ENCODE data around the gene ADPRHL1.
"Not testable (repeated sequence)": the region's sequence is repeated elsewhere in the genome, so short reads cannot be mapped to it uniquely, and the experiment has no call there.

The ADPRHL1 gene

GRCh38 chr13:113479179-113479578, 25.9 kb upstream of the ADPRHL1 start:
- DNase-seq (ENCODE audit: low read depth, low spot score) = no peak

DNA sequence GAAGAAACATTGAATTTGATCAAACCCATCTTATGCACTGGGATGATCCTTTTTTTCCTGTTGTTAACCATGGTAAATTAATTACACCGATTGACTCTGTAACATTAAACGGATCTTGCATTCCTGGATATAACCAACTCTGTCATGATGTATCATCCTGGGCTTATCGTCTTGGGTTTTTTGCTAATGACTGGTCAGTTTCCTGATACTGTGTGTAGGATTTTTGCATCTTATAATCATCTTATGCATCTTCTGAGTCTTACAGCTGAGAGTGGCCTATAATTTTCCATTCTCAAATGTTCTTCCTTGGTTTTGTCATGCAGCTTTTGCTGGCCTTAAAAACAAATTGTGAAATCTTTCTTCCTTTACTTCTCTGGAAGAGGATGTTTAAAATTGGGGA, 24.4 kb upstream of the ADPRHL1 start:
- no peak for DNase-seq (ENCODE audit: low read depth, low spot score)

DNA sequence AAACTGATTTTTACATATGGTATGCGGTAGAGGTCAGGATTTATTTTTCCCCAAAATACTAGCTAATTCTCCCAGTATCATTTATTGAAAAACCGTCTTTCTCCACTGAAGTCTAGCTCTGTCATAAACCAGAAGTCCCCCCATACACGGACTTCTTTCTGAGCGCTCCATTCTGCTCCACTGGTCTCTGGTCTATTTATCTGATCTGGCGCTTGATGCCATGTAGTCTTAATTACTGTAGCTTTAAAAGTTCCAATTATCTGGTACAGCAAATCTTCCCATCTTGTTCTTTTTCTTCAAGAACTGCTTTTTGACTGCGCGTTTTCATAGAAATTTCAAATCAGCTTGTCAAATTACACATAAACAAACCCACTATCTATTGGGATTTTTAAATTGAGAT, 23.5 kb upstream of the ADPRHL1 start:
- no peak for DNase-seq (ENCODE audit: low read depth, low spot score)

DNA sequence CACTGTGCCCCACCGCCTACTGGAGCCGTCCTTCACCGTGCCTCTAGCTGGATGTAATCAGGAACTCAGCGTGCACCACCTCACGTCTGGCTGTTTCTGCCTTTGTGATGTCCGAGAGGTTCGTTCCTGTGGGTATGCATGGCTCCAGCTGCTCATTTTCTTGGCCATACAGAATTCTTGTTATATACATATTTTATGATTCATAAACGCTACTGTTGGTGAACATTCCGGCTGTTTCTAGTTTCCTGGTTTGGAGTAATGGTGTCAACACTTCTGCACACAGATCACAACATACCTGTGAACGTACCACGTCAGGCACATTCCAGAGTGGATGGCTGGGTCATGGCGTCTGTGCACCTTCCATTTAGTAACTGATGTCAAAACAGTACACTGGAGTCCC, 22.6 kb upstream of the ADPRHL1 start:
- no peak for DNase-seq (ENCODE audit: low read depth, low spot score)

DNA sequence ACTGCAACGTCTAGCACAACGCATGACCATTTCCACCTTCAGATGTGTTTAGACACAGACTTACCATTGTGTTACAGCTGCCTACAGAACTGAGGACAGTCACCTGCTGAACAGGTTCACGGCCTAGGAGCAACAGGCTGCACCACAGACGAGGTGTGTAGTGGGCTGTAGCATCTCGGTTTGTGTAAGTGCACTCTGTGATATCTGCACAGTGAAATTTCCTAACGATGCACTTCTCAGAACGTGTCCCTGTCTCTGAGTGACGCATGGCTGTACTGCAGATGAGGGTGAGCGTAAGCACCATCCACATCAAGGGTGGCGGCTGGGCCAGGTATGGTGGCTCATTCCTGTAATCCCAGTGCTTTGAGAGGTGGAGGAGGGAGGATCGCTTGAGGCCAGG, 22.0 kb upstream of the ADPRHL1 start:
- no peak for DNase-seq (ENCODE audit: low read depth, low spot score)

DNA sequence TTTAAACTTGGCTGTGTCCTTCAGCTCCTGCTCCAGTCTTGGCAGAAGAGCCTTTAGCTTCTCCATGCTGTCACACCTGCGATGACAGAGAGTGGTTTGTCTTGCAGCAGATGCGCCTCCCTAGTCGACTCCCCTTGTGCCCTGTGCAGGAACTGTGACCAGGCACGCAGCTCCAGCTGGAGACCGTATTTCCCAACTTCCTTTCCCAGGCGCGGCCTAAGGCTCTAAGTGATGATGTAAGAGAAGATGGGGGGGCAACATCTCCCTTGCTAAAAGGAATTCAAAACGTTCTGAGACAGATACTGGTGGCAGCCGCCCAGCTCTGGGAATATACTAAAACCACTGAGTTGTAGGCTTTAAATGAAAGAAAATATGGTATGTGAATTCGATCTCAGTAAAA, 20.9 kb upstream of the ADPRHL1 start:
- no peak for DNase-seq (ENCODE audit: low read depth, low spot score)

DNA sequence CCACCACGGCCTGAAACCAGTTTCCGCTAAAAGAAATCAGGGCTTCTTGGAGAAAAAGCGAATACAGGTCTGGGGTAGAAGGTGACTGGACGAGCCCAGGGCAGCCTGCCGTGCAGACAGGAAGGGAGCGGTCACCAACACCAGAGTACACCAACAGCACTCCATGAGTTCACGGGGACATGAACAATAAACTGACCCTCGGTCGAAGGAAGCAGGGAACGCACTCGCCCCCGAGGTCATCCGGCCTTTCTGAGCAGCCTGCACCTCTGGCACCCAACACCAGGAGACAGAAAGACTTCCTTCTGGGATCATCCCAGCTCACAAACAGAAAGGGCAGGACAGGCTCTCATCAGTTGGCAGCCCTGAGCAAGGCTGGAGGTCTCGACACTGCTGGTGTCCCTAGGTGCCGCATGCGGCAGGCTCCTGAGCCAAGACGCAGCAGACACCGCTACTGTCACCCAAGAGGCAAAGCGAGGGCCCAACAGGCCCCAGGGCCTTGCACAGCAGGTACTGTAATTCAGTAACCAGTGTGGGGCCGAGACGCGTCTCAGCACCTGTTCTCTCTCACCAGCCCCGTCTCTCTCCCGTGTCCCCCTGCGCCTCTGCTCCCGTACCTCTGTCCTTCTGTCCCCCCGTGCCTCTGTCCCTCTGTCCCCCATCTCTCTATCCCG, 19.2 kb upstream of the ADPRHL1 start:
- DNase-seq (ENCODE audit: low read depth, low spot score) = no peak

DNA sequence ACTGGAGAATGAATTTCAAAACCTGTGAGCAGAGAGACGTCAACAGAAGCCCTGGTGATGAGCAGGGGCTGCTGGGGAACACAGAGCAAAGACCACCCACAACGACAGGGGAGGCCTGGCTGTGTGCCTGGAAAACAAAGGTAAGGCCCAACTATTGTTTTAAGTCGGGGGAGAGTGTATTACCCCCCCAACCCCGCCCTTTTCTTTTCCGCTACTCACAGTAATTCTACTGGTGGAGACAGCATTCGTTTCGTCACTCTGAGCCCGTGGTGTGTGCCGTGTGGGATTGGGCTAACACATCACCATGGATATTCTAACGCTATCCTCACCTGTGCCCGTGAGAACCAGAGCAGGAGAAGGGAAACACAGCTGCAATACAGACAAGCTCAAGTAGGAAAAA, 18.6 kb upstream of the ADPRHL1 start:
- DNase-seq (ENCODE audit: low read depth, low spot score) = no peak

- not testable (repeated sequence) for DNase-seq (ENCODE audit: low read depth, low spot score)
Measured at GRCh38 chr13:113470635-113471163, 17.4 kb upstream of the ADPRHL1 start.

- no peak for DNase-seq (ENCODE audit: low read depth, low spot score)
Measured at GRCh38 chr13:113470073-113470472, 16.8 kb upstream of the ADPRHL1 start.

DNA sequence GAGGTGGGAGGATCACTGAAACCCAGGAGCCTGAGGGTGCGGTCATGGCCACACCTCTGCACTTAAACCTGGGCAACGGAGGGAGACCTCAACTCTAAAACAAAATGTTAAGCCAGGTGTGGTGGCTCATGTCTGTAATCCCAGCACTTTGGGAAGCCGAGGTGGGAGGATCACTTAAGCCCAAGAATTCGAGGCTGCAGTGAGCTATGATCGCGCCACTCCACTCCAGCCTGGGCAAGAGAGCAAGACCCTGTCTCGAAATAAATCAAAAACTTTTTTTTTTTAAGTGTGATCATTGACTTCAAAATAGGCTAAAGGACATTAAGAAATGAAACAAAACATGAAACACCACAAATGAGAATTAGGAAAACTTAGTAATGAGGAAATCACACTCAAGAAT, 16.3 kb upstream of the ADPRHL1 start:
- DNase-seq (ENCODE audit: low read depth, low spot score) = no peak

DNA sequence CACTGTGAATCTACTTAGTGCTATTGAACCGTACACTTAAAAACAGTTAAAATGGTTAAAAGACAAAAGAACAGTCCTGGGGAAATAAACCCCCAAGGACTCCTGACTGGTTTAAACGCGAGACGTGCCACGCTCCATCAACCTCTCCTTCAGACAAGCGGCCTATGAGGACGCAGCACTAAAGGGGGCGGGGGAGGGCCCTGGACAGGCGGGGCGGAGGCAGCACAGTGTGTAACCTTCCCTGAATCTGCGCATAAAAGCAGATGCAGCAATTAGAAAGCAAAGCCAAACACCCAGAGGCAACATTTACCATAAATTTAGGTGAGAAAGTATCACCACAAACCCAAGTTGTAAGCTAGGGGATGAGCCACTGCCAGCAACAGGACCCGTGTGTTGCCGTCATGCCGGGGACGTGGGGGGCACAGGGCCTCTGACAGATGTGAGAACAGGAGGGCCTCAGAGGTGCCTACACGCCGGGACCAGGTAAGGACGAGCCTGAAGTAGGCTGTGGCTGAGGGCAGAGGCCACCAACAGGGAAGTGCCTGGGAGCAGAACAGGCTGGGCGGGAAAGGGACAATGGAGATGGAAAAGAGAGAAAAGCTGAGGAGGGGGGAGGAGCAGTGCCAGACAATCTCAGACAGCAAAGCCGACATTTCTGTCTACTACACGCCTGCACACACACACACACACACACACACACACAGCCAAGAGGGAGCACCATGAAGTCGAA, 15.3 kb upstream of the ADPRHL1 start:
- DNase-seq (ENCODE audit: low read depth, low spot score) = no peak

GRCh38 chr13:113468029-113468428, 14.7 kb upstream of the ADPRHL1 start:
- DNase-seq (ENCODE audit: low read depth, low spot score) = no peak

DNA sequence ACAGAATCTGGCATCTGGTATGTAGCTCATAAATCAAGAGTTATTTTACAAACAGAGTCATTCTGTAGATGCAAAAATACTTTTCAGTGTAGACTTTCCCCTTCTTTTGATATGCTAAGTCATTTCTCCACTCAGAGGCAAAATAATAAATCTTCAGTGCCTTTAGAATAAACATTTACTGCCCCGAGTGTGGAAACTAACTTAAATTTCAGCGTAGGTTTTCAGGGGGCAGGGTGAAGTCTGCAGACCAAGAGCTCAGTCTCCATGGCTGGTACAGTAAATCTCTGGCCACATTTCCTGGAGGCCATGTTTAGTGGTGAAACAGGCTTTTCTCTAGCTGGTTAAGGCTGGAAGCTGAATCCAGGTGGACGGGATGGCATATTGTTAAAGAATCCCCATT, 13.1 kb upstream of the ADPRHL1 start:
- no peak for DNase-seq (ENCODE audit: low read depth, low spot score)

DNA sequence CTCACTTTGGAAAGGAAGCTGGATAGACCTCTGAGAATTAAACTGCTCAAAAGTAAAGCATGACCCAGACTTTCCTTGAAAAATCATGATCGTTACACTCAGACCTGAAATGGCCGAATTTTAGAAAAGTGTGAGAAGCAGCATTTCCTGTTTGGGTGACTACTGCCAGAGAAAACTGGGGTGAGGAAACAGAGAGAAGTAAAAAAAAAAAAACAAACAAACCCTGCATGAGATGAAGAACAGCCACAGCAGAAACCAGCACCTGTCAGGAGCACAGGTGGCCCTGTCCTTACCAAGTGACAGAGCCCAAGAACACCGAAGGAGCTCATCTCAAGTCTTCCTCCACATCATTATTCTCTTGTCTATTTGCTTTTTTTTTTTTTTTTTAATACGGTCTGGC, 12.0 kb upstream of the ADPRHL1 start:
- DNase-seq (ENCODE audit: low read depth, low spot score) = no peak

DNA sequence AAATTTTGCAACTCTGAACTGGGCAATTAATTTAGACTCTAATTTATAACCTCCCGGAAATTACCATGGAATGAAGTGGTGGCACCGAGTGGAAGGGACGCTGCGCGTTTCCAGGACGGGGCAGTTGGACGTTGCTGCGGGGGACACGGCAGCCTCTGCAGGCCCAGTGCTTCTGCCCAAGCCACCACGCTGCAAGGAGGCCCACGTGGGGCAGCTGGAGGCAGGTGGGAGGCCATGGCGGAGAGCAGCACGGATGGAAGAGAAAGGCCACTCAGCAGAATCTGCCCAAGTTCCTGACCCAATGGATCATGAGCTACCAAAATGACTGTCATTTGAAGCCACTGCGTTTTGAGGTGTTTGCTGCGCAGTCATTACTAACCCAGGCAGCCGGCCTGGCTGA, 11.2 kb upstream of the ADPRHL1 start:
- DNase-seq (ENCODE audit: low read depth, low spot score) = no peak

- DNase-seq (ENCODE audit: low read depth, low spot score) = no peak
Measured at GRCh38 chr13:113461022-113461751, 7.9 kb upstream of the ADPRHL1 start.

- DNase-seq (ENCODE audit: low read depth, low spot score) = no peak
Measured at GRCh38 chr13:113460599-113460998, 7.3 kb upstream of the ADPRHL1 start.

- DNase-seq (ENCODE audit: low read depth, low spot score) = no peak
Measured at GRCh38 chr13:113460064-113460555, 6.8 kb upstream of the ADPRHL1 start.

DNA sequence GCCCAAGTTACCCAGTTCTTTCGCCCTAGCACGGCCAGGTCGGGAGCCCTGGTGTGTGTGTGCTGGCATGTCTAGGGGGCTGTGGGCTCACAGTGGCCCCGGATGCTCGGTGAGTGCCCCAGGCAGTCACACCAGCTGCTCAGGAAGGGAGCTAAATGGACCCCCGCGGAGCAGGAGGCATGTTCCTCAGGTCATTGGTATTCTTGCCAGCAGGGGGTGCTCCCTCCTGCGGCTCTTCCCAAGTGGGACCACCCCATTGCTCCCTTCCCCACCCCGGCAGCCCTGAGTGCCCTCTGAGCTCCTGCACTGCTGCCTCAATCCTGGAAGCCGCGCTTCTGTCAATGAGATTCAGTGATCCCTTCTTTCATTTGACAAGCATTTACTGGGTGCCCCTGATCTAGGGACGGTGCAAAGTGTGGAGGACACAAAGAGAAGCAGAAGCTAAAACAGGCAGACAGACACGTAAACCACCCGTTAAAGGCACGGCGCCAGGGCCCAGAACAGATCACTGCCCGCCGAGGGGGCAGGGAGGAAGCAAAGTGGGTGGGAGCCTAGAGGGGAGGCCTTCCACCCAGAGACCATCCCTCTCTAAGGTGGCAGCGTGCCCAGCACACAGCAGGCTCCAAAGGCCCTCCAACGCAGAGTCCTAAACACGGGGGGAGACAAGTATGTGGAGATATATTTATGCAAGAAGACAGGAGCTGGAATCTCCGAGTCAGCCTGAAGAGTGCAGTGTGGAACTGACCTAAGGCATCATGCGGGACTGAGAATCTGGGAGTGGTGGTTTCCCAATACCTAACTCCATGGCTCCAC, 5.2 kb upstream of the ADPRHL1 start:
- DNase-seq (ENCODE audit: low read depth, low spot score) = no peak

GRCh38 chr13:113457510-113457909, 4.2 kb upstream of the ADPRHL1 start:
- no peak for DNase-seq (ENCODE audit: low read depth, low spot score)
